ENCODE data around the gene TNFRSF1B.
A peak's percentile ranks its signal among the peaks of the same experiment; 100 is the strongest.

Gene TNFRSF1B

DNA sequence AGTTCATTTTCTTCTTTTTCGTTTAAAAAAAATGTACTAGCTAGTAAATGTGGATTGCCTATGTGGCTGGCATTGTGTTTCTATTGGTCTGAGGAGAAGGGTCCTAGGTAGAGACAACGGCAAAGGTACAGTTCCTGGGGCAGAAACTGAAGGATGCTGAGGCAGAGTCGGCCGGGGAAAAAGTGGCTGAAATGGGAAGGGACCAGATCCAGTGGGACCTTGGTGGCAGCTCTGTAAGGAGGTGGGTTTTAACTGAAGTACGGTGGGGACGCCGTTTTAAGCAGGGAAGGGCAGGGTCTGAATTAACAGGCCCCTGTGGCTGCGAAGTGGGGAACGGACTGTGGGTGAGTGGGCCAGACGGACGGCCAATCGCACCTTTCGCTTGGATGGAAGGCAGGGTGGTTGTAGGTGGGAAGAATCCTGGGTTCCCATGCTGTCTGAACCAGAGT lies 62.6 kb downstream of the TNFRSF1B start:
- no peaks in the 10 kb centered on the region for H3K27me3 ChIP-seq (ENCODE audit: control insufficient read depth, insufficient read depth, low read length)
- TF ChIP-seq, protein P1, sequence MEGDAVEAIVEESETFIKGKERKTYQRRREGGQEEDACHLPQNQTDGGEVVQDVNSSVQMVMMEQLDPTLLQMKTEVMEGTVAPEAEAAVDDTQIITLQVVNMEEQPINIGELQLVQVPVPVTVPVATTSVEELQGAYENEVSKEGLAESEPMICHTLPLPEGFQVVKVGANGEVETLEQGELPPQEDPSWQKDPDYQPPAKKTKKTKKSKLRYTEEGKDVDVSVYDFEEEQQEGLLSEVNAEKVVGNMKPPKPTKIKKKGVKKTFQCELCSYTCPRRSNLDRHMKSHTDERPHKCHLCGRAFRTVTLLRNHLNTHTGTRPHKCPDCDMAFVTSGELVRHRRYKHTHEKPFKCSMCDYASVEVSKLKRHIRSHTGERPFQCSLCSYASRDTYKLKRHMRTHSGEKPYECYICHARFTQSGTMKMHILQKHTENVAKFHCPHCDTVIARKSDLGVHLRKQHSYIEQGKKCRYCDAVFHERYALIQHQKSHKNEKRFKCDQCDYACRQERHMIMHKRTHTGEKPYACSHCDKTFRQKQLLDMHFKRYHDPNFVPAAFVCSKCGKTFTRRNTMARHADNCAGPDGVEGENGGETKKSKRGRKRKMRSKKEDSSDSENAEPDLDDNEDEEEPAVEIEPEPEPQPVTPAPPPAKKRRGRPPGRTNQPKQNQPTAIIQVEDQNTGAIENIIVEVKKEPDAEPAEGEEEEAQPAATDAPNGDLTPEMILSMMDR (IDR thresholded peaks at IDR 0.05) = no peak
- H3K9me3 ChIP-seq (ENCODE audit: control insufficient read depth, low read length) = no peaks in the 10 kb centered on the region
- no peak overlapping the region for H3K4me3 ChIP-seq (ENCODE audit: low read depth, low read length)
- peak overlapping the region; percentile 47 for H3K4me2 ChIP-seq (ENCODE audit: low read length)
- no peaks in the 10 kb centered on the region for H3K36me3 ChIP-seq (ENCODE audit: control insufficient read depth, insufficient read depth, low read length)
- H3K79me2 ChIP-seq = peaks cover 13% of the 10 kb centered on the region
- peaks cover 3% of the 10 kb centered on the region for H3K4me1 ChIP-seq
- H3K9ac ChIP-seq = no peak overlapping the region
- H3K27ac ChIP-seq = no peak overlapping the region
- peak overlapping the region; percentile 69 for H2AFZ ChIP-seq

DNA sequence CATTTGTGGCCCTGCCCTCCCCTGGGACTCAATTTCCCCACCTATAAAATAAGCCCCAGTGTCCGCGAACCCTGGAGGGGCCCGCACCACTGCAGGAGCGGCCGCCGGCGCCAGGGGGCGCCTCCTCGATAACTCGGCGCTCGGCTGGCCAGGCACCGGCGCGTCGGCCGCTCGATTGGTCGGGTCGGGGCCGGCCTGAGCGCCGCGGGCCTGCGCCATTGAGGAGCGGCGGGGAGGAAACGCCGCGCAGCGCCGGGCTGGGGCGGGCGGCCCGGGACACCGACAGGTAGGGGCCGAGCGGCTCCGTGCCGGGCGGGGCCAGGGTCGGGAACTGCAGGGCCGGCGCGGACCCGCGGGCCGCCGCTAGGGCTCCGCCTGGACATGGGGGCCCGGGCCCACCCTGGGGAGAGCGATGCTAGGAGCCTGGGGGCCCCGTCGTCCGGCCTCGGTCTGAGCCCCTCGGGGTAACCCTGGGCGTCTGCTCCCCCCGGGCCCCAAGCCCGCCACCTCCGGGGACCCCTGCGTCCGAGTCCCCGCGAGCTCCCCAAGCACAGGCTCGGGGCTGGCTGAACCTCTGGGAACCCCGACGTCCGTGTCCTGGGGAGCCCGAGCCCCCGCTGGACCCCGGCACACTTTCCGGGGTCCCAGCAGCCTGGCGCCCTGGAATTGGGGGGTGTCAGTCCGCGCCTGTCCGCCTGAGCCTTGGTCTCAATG lies 63.2 kb downstream of the TNFRSF1B start, which contains the start of gene VPS13D:
Gene VPS13D, plus strand, starts transcription at position 196 of the 714 bp plus-strand sequence. CDS start 4,237 bp downstream, outside the sequence.
- H3K27me3 ChIP-seq (ENCODE audit: control insufficient read depth, insufficient read depth, low read length) = no peaks in the 10 kb centered on the region
- H3K79me2 ChIP-seq = peaks cover 13% of the 10 kb centered on the region
- H3K4me2 ChIP-seq (ENCODE audit: low read length) = peak within 1 kb of the TSS; percentile 78
- H3K36me3 ChIP-seq (ENCODE audit: control insufficient read depth, insufficient read depth, low read length) = no peaks in the 10 kb centered on the region
- H3K27ac ChIP-seq = peak within 1 kb of the TSS; percentile 81
- peaks cover 3% of the 10 kb centered on the region for H3K4me1 ChIP-seq
- peak within 1 kb of the TSS; percentile 84 for H3K9ac ChIP-seq
- peak within 1 kb of the TSS; percentile 69 for H2AFZ ChIP-seq
- H3K9me3 ChIP-seq (ENCODE audit: control insufficient read depth, low read length) = no peaks in the 10 kb centered on the region
- peak within 1 kb of the TSS; percentile 85 for H3K4me3 ChIP-seq (ENCODE audit: low read depth, low read length)
- TF ChIP-seq, protein P1 (IDR thresholded peaks at IDR 0.05) = peak; percentile 86

DNA sequence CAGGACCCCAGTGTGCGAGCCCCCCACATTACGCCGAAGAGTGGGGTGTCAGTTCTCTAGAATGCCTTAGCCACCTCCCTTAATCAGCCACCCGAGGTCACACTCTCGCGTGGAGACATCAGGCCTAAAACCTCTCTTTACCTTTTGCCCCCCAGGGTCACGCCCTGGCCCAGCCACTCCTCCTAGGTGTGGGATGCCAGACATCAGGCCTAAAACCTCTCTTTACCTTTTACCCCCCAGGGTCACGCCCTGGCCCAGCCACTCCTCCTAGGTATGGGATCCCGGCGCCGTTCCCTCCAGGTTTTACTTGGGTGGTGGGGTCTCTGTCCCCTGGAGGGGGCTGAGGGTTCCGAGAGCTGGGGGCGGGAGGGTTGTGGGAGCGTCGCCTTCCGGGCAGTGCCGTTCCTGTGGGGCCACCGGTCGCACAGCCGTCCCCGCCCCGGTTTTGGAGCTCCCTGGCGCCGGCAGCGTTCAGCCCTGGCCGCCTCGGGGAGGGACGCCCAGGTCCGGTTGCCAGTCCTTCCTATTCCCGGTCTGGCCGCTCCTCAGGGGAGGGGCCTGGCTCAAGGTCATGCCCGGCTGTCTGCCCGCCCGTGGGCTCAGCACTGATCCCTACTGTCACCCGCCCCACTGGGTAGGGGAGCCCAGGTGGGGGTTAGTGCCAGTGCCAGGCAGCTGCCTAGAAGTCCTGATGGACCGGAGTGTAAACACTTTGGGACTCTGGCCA lies 63.9 kb downstream of the TNFRSF1B start:
- no peaks in the 10 kb centered on the region for H3K36me3 ChIP-seq (ENCODE audit: control insufficient read depth, insufficient read depth, low read length)
- H3K27ac ChIP-seq = peak overlapping the region; percentile 81

DNA sequence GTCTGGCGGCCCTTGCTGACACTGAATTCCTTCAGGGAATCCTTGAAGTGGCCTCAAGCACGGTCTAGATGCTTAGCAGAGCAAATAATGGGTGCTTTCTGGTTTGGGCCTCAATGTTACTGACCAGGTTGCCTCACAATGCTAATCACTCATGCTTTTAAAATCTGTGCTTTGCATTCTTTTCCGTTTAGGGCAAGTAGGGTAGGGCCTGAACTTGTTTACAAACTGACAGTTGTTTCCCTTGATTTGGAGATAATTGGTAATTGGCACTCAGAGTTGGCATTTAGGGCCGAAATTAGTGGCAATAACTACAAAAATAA lies 64.4 kb downstream of the TNFRSF1B start:
- Histone ChIP-seq H3K4me2 (ENCODE audit: low read length) (peak overlapping the region; percentile 78), H3K27me3 (ENCODE audit: control insufficient read depth, insufficient read depth, low read length) (no peaks in the 10 kb centered on the region), H3K27ac (peak overlapping the region; percentile 81), H3K4me1 (peaks cover 3% of the 10 kb centered on the region), H3K9me3 (ENCODE audit: control insufficient read depth, low read length) (no peaks in the 10 kb centered on the region), H3K9ac (peak overlapping the region; percentile 84), H3K36me3 (ENCODE audit: control insufficient read depth, insufficient read depth, low read length) (no peaks in the 10 kb centered on the region), H3K79me2 (peaks cover 13% of the 10 kb centered on the region), H2AFZ (peak overlapping the region; percentile 62), H3K4me3 (ENCODE audit: low read depth, low read length) (peak overlapping the region; percentile 85)
- TF ChIP-seq, protein P1 (IDR thresholded peaks at IDR 0.05) = no peak

More for the DNA sequence above, 63.9 kb downstream of the TNFRSF1B start:
- H2AFZ ChIP-seq = peak overlapping the region; percentile 62
- H3K9me3 ChIP-seq (ENCODE audit: control insufficient read depth, low read length) = no peaks in the 10 kb centered on the region
- H3K4me3 ChIP-seq (ENCODE audit: low read depth, low read length) = peak overlapping the region; percentile 85
- peak overlapping the region; percentile 78 for H3K4me2 ChIP-seq (ENCODE audit: low read length)
- no peaks in the 10 kb centered on the region for H3K27me3 ChIP-seq (ENCODE audit: control insufficient read depth, insufficient read depth, low read length)
- peak overlapping the region; percentile 84 for H3K9ac ChIP-seq
- peaks cover 3% of the 10 kb centered on the region for H3K4me1 ChIP-seq
- TF ChIP-seq, protein P1 (IDR thresholded peaks at IDR 0.05) = no peak
- H3K79me2 ChIP-seq = peaks cover 13% of the 10 kb centered on the region

Data from parathyroid adenoma (tissue), 2 donors.